GM06990 (cell line): ENCODE measurements around the gene NTM.
"Not testable (repeated sequence)": the region's sequence is repeated elsewhere in the genome, so short reads cannot be mapped to it uniquely, and the experiment has no call there.

Source experiments
- DNase-seq: peaks from one replicate; pipeline ENCODE4 v3.0.0-alpha.2; 2011; ENCODE audit not compliant: insufficient read length; ENCODE audit errors: extremely low read depth
- H3K27me3 ChIP-seq: replicated peaks from 2 replicates; pipeline ENCODE4 v1.6.0; 2011; ENCODE audit warnings: low read length; ENCODE audit not compliant: control insufficient read depth, insufficient read depth
- H3K36me3 ChIP-seq: 2 replicates; pipeline ENCODE4 v1.5.1; 2011; ENCODE audit warnings: low read length; ENCODE audit not compliant: control insufficient read depth, insufficient read depth
- H3K4me3 ChIP-seq: replicated peaks from 2 replicates; pipeline ENCODE4 v1.5.1; 2011; ENCODE audit warnings: low read depth, mild to moderate bottlenecking, control low read depth, low read length
- CTCF ChIP-seq: IDR thresholded peaks from 2 replicates; pipeline ENCODE4 v1.5.1; 2011; ENCODE audit warnings: low read length, control low read depth, mild to moderate bottlenecking, inconsistent platforms; ENCODE audit not compliant: insufficient read depth, poor library complexity, severe bottlenecking

Gene NTM

GRCh38 chr11:131331010-131331409 is 39.4 kb upstream of the NTM start:
- Histone ChIP-seq H3K27me3 (no peaks in the 10 kb centered on the region; the same call in 1 of the 2 replicates), H3K4me3 (no peak overlapping the region), H3K36me3 (no peaks in the 10 kb centered on the region)
- DNase-seq = no peak
- TF ChIP-seq CTCF = no peak

DNA sequence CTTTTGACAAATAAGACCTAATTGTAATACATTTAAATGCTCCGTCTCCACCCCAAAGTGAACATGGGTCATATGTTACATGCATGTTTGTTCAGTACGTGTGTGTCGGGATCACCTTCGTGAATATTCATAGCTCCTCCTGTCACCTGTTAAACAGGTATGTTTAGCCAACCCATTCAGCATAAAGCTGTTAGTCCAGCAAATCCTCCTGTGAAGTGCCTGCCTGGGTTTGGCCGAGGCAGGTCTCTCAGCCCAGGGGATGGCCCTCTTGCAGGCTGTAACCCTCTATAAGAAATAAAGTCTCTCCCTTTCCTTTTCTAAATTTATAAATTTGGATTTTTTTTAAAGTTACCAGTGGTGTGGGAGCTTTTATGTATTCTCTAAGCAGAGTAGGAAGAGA is 38.9 kb upstream of the NTM start:
- Histone ChIP-seq H3K36me3 (no peaks in the 10 kb centered on the region), H3K4me3 (no peak overlapping the region), H3K27me3 (no peaks in the 10 kb centered on the region; the same call in 1 of the 2 replicates)
- no peak for DNase-seq
- no peak for TF ChIP-seq CTCF

GRCh38 chr11:131334601-131335000 is 35.8 kb upstream of the NTM start:
- Histone ChIP-seq H3K4me3 (no peak overlapping the region), H3K27me3 (no peaks in the 10 kb centered on the region; the same call in 1 of the 2 replicates), H3K36me3 (no peaks in the 10 kb centered on the region)
- no peak for DNase-seq
- TF ChIP-seq CTCF = no peak

- not testable (repeated sequence) for DNase-seq, H3K36me3 ChIP-seq, H3K27me3 ChIP-seq, H3K4me3 ChIP-seq
These were observed 28.5 kb upstream of the NTM start for GRCh38 chr11:131341900-131342299.

GRCh38 chr11:131342442-131342841 is 28.0 kb upstream of the NTM start:
- H3K4me3 ChIP-seq, DNase-seq, H3K27me3 ChIP-seq, H3K36me3 ChIP-seq: not testable (repeated sequence)

GRCh38 chr11:131345406-131345805 is 25.0 kb upstream of the NTM start:
- Histone ChIP-seq H3K27me3 (no peaks in the 10 kb centered on the region; the same call in 1 of the 2 replicates), H3K4me3 (no peak overlapping the region), H3K36me3 (no peaks in the 10 kb centered on the region)
- no peak for TF ChIP-seq CTCF
- no peak for DNase-seq

- Histone ChIP-seq H3K27me3 (no peaks in the 10 kb centered on the region; the same call in 1 of the 2 replicates), H3K4me3 (no peak overlapping the region), H3K36me3 (no peaks in the 10 kb centered on the region)
- DNase-seq = no peak
- TF ChIP-seq CTCF = no peak
These were observed 20.9 kb upstream of the NTM start for GRCh38 chr11:131349368-131350086.
